Activated CD8-positive, alpha-beta memory T cell treated with anti-CD3 and anti-CD28 coated beads for 48 hours (primary cell): Measurements from ENCODE around the gene TNC.

Experiments
- DNase-seq, 3 experiments: peaks; one replicate each; pipeline ENCODE4 v3.0.0-alpha.2; 2020; ENCODE audit warnings: low read depth in 2 of 3, low spot score in 2 of 3

The TNC gene

DNA sequence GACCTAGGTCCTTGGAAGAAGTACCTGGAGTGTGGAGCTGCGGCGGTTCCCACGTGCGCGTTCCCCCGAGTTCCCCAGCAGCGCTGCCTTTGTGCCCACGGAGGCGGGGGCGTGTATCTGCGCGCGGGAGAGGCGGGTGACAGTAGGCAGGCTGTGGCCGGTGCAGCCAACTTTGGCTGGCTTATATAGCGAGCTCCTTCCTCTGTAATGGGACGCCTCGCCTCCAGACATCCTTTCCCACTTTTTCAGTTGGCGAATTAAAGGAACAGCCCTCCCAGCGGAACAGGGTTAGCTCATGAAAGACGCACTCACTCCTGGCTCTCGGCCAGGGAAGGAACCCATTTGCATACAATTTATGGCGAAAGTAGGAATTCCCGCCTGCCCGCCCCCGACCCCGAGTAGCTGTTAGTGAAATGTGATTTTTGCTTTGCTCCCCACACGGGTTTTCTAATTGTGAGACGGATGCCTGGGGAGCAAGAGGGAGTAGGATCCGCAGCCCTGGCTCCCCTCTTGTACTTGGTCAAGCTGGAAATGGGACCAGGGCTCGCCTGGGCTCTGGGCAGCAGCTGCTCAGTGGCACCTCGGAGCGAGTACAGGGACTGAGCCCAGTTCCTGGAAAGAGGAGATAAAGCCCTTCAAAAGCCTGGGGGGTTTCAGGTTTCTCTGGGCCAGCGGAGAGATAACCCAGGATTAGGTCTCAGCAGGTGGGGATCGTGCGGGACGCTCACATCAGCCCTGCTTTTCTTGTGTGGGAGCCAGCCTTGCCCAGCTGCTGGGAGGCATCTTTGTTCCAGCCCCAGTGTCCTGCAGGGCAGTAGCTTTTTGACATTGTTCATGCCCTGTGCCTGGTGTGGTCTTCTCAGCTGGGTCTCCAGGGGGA is at the start of gene TNC:
Gene TNC, minus strand, starts transcription at position 159 of the 880 bp plus-strand sequence. CDS start 27,139 bp downstream, outside the sequence.
- DNase-seq, result no peak

DNA sequence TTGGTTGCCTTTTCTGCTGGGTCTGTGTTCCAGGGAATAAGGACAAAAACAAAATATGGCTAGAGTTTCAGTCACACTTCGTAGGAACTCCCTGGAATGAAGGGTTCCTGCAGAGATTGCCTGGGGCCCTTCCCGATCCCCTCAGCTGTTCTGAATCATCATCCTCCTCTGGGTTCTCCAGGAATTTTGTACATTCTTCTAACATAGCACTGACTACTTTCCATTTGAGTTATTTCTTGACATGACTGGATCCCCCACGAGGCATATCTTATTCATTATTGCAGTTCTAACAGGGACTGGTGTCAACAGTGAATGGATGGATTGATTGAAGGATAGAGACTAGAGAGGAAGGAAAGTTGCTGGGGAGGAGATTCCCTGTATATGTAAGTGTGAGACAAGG is 49.2 kb upstream of the TNC start:
- DNase-seq, result no peak

DNA sequence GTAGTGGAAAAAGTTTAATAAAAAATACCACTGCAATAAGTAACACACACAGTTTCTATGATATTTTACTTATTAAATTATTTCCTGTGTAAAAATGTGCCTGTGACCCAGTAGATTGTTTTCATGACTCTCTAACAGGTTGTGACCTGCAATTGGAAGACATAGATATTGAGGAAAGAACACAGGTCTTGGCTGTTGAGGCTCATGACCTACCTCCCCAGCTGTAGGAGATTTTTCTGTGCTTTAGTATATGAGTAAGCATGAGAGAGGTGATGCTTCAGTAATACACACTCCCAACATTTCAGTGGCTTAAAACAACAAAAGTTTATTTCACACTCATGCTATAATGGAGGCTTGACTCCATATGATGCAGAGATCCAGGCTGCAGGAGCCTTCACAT is 47.3 kb upstream of the TNC start:
- no peak for DNase-seq

DNA sequence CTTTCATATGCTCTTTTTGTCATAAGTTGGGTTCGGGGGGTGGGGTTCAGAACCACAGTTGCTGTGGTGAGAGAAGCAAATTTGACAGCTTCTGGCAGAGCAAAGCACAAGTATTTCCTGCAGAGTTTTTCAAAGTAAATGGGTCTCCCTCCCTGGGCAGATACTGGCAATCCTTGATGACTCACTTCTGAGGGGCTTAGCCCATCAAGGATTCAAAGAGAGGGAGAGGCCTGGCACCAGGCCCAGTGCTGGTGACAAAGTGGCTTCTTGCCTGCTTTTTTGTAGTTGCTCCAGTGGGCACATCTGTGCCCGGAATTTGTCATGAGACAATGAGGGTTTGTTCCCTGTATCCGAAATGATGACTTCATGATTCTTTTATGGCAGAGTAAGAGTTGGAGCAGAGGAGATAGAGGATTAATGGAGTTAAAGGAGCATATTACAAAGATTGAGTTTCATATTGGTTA is 46.6 kb upstream of the TNC start:
- no peak for DNase-seq

DNA sequence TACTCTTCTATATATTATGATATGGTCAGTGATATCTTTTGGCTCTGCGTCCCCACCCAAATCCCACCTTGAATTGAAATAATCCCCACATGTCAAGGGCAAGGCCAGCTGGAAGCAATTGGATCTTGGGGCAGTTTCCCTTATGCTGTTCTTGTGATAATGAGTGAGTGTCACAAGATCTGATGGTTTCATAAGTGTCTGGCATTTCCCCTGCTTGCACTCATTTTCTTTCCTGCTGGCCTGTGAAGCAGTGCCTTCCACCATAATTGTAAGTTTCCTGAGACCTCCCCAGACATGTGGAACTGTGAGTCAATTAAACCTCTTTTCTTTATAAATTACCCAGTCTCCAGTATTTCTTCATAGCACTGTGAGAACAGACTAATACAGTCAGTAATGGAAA is 45.0 kb upstream of the TNC start:
- no peak for DNase-seq

DNA sequence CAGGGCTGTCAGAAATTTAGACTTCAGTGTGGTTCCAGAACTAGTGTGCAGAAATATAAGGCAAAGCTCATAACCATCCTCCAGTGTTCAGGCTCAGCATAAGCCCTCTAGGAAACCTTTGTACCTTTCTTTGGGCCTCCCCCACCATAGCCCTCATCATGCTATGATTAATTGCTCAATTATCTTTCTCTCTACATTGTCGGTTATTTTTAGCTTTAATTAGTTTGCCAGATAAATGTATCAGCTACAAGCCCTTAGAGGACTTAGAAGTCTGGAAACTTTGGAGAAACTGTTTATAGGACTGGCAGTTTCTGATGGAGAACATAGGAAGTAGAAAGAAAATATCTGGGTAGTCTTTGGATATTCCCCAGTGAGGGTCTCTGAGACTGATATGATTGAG is 43.5 kb upstream of the TNC start:
- no peak for DNase-seq

DNA sequence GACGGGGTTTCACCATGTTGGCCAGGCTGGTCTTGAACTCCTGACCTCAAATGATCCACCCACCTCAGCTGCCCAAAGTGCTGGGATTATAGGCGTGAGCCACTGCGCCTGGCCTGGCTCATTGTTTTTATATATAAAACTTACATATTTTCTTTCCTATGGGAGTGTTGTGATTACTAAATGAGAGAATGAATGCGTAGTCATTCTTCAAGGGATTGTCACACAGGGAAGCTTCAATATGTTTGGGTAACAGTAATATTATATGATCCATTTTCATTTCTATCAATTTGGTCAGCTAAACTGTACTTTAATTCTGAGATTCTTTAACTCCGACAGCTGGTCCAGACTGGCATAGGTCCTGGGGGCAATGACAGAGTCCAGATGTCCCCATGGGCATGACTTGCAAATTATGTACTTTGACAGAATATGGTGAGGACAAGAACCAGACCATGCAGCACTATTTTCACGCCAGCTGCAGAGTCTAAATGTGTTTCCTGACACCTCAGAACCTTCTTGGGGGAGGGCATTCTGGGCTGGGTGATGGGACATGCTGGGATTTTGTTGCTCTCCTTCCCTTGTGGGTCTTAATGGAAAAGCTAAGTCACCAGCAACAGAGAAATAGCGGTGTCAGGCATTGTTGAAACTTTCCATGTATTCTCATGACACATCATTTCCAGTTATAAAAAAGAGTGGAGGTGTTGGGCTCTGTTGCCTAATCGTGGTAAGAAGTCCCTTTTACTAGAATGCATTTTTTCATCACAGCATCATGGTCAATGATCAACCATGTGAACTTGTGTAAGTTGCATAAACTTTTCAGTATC is 40.9 kb upstream of the TNC start:
- no peak for DNase-seq

DNA sequence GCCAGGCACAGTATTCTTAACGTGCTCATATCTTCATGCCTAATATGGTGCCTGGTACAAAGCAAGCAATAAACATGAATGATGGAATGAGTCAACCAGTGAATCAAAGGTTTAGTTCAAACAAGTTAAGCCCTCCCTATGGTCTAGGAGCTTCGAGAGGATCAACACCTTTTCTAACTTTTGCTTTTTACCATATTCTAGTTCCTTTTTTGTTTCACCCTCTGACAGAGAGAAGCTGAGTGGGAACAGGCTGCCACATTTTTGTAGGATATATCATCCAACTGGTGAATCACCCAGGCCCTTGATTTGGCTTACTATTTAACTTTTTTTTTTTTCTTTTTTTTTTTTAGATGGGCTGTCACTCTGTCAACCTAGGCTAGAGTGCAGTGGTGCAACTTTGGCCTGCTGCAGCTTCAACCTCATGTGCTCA is 39.3 kb upstream of the TNC start:
- no peak for DNase-seq

DNA sequence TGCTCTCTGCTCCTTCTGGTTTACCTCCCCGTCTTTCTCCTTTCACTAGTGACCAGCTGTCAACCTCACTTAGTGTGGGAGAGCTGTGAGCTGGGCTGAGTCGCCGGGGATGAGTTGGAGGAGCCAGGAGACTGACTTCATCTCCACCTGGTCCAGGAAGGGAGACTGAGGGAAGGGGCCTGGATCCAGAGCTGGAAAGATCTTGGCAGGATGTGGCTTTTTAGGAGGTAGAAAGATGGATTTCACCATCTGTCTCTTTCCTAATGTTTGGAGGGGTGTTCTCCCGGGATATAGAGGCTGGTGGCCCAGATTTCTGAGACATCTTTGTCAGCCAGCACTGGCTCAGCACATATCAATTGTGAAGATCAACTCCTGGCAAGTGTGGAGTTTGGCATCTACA is 37.1 kb upstream of the TNC start:
- no peak for DNase-seq

DNA sequence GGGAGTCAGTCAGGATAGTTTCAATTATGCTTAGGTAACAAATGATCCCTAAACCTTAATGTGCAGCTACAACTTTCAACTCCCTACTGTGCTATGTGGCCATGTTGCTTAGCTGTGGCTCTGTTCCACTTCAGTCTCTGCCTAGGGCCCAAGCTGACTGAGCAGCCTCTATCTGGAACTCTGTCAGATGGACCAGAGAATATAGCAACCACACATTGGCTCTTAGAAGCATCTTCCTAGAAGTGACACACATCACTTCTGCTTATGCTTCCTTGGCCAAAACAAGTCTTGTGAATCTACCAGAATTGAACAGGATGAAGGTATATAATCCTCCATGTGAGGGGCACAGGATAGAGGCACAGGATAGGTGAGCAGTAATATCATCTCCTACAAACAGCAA is 36.7 kb upstream of the TNC start:
- DNase-seq, result no peak

DNA sequence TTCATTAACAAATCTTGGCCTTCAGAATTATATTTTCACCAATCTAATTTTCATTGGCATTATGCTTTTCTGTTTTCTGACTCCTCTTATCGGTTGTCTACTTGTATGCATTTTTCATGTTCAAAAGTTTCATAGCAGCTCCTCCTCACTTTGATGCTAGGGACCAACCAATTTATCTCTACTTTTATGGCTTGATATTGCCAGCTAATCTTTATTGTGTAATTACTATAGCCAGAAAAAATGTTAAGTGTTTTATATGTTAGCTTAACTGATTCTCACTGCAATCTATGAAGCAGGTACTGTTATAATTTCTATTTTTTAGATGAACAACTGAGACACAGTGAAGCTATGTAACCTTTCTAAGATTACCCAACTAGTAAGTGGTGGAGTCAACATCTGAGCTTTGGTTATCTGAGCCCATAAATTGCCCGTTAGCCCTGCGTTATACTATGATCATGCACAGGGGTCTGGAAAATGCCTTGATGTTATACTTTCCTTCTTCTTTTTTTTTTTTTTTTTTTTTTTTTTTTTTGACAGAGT is 34.4 kb upstream of the TNC start:
- DNase-seq, result no peak

DNA sequence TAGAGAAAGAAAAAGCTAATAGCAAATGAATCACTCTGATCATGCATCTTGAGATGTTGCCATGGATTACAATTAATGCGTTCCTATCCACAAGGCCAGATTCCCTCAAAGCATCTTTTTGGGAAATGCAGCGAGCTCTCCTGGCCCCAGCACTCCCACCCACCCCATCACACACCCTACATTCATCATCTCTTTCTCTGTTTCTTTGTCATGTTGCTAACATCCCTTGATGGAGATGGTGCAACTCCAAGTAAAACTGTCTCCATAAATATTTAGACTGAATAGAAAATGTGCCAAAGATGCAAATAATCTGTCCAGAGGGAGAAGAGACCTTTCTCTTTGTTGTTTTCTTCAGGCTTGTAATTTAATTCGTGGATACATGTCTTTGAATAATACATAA is 30.8 kb upstream of the TNC start:
- no peak for DNase-seq

DNA sequence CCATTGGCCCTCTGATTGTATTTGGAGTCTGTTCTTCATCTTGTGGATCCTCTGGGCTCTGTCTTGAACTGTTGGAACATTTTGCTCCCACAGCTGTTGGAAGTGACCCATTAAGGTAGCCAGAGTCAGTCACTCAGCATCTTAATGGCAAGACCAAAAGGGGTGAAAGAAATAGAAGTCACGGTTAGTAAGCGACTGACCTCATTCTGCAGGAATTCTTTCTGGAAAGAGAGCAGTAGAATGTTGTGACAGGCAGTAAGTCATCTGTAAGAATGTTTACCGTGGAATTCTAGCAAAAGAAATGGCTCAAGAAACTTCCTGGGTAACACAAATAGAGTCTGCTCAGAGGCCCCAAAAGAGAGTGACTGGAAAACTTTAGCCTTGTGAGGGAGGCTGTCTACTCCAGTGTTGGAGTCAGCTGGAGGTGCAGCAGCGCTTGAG is 28.6 kb upstream of the TNC start:
- no peak for DNase-seq

DNA sequence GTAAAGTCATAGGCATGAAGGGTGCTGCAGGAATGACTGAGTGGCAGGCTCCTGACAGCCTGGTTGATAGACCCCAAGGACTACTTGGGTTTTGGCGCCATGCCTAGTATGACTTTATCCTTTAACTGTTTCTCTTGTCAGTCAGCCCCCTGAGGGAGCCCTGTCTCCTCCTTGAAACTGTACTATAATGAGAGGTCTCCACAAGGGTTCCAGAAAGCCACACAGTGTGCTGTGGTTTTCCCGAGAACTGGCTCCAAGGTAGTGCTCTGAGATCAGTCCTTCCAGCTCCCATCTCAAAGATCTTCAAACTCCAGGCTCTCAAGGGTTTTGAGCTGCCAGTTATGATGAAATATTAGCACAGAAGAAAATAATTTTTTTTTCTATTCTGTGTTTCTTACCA is 26.7 kb upstream of the TNC start:
- no peak for DNase-seq

DNA sequence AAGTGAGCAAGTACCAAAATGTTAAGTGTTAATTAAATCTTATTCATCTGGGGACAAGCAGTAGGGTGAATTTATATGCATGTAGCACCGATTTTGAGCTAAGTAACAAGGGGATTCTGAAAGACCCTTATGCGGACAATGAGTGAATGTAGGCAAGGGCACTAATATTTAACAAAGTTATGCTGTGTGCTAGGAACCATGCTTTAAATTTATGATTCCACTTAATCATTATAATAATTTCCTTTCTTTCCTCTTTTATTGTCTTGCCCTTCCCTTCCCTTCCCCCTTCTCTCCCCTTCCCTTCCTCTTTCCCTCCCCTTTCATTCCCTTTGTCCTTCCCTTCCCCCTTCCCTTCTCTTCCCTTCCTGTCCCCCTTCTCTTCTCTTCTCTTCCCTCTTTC is 25.7 kb upstream of the TNC start:
- DNase-seq, result no peak

DNA sequence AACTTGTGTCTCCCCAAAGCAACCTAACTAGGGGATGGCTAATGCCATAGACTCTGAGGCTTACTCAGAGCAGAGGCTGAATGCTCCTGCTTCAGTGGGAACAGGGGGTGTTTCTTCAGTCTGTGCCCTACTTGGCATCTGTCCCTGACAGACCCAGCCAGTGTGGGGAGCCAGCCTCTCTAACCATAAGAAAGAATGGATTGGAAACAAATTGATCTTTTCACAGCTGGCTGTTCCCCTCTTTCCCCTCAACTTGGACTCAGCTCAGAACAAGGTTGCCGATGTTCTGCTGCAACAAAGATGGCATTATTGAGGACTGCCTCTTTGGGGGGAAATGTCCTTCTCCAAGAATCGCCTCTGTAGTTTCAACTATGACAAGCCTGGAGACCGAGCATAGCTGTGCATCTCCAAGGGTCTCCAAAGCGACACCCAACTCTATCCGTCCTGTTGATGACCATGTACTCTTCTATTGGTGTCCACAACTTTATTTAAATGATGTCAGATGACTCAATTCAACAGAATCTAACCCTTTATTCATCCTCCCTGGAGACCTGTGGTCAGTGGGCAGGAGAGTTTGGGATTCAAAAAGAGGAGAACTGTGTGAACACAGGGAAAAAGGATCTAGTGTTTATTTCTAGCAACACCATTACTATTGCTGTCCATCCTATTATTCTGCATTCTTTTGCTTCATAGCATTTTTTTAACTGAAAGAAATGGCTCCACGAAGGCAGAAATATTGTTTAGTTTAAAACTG is 24.7 kb upstream of the TNC start:
- no peak for DNase-seq

DNA sequence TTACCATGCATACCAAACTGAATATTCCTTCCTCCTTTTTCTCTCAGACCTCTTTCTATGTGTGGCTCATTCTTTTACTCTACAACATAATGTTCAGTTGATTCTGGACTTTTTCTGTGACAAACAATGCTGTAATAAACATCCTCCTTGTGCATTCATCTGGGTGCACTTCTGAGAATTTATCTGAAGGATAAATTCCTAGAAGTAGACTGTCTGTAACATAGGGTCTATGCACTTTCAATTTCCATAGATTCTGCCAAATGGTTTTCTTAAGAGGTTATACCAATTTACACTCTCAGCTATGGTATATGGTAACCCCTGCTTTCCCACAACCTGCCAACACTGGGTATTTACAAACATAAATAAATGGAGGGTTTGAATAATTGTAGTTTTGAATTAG is 24.1 kb upstream of the TNC start:
- no peak for DNase-seq

DNA sequence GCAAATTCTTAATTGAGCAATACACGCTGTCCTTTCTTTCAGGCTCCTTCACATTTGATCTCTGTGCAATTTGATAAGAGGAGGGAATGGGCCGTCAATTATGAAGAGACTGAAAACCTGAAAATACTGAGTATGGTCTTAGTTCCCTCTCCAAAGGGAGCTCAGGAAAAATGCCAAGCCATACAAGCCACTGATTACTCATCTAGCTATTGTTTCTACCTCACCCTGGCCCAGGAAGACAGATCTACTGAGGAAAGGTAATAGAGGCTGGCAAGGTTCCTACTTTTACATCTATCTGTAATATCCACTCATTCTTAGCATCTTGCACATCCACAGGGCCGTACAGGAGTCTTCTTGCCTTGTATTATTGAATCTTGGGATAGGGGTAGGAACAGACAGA is 23.7 kb upstream of the TNC start:
- DNase-seq, result no peak

DNA sequence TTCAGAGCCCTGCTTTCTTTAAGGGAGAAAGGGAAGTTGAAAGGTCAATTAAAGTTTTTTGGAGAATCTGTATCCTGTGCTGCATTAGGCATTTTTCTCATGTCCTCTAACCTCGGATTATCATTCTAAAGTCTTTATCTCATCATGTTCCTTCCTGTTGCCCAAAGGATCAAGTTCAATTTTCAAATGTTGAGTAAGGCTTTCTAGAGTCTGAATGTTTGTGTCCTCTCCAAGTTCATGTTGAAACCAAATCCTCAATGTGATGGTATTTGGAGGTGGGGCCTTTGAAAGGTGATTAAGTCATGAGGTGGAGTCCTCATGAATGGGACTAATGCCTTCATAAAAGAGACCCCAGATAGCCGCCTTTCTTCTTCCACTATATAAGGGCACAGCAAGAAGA is 20.2 kb upstream of the TNC start:
- no peak for DNase-seq

DNA sequence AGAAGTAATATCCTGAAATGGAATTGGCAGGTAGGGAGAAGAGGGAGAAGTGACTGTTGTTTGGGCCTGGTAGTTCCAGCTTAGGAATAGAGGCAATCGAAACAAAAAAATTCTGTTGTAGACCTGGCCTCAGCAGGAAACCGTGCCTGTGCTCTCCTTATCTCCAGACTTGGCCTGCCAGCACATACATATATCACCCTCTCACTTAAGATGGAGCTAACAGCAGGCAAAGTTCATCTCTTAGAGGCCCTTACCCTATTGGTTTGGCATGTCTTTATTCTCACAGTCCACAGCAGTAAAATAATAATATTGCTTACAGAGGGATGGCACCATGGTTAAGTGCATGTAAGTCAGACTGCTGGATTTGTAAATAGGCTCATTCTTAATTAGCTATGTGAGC is 19.6 kb upstream of the TNC start:
- DNase-seq, result no peak
